ENCODE measurements around the gene BIN1. TPM values are rescaled to one million over a fixed set of nuclear protein-coding genes. Genes with fewer than 3 reads are reported as not detected.

BIN1 gene
- polyA plus RNA-seq, 1 donor (not counting 4 experiments of a cell fraction or from before 2014, with no cell fraction given): 5.4 TPM

GRCh38 chr2:127137225-127137624 lies 30.3 kb upstream of the BIN1 start:
- Histone ChIP-seq H3K4me3 (ENCODE audit: control insufficient read depth in 2 of 3, extremely low read depth in 1 of 3, insufficient read depth in 2 of 3, low read depth in 1 of 3, low read length in 3 of 3) (no peak overlapping the region), H3K9ac (ENCODE audit: control insufficient read depth, extremely low read depth, insufficient read depth, low read length) (no peak overlapping the region), H3K27me3 (ENCODE audit: control insufficient read depth, extremely low read depth, insufficient read depth, low read length) (no peaks in the 10 kb centered on the region), H3K9me1 (ENCODE audit: control insufficient read depth, extremely low read depth, insufficient read depth, low read length) (no peaks in the 10 kb centered on the region), H2AFZ (ENCODE audit: control insufficient read depth, low read length) (no peak overlapping the region), H3K9me3 (ENCODE audit: control insufficient read depth, low read depth, low read length) (no peaks in the 10 kb centered on the region), H3K79me2 (ENCODE audit: control insufficient read depth, insufficient read depth, low read length) (no peaks in the 10 kb centered on the region), H3K4me1 (ENCODE audit: control insufficient read depth, extremely low read depth, insufficient read depth, low read length) (peaks cover 6% of the 10 kb centered on the region), H3K27ac (ENCODE audit: control insufficient read depth, insufficient read depth, low read length) (no peak overlapping the region), H3K36me3 (ENCODE audit: control insufficient read depth in 2 of 2, extremely low read depth in 1 of 2, insufficient read depth in 2 of 2, low read length in 2 of 2) (no peaks in the 10 kb centered on the region), H3K4me2 (ENCODE audit: control insufficient read depth, extremely low read depth, insufficient read depth, low read depth, low read length) (no peak overlapping the region), H4K20me1 (ENCODE audit: control insufficient read depth, extremely low read depth, insufficient read depth, low read length) (no peaks in the 10 kb centered on the region)
- DNase-seq (ENCODE audit: low read depth, low spot score) (no peak), FAIRE-seq (no peak)
- TF ChIP-seq CTCF (optimal IDR thresholded peaks at IDR 0.05 in 1 of 3, IDR thresholded peaks at IDR 0.05 in 1 of 3, conservative IDR thresholded peaks at IDR 0.05 in 1 of 3; ENCODE audit: extremely low read depth in 1 of 3, insufficient read depth in 2 of 3, low read length in 3 of 3) (no peak), EZH2 (IDR thresholded peaks at IDR 0.05; ENCODE audit: low read length) (no peak)
- dilution Hi-C loops (cut with MboI; ENCODE audit: extremely low pct_ligation_motif_present, low sequenced_read_pairs): no loop called here

- Histone ChIP-seq H3K27ac (ENCODE audit: control insufficient read depth, insufficient read depth, low read length) (no peak overlapping the region), H3K9me1 (ENCODE audit: control insufficient read depth, extremely low read depth, insufficient read depth, low read length) (no peaks in the 10 kb centered on the region), H3K9ac (ENCODE audit: control insufficient read depth, extremely low read depth, insufficient read depth, low read length) (no peak overlapping the region), H3K27me3 (ENCODE audit: control insufficient read depth, extremely low read depth, insufficient read depth, low read length) (no peaks in the 10 kb centered on the region), H3K9me3 (ENCODE audit: control insufficient read depth, low read depth, low read length) (no peaks in the 10 kb centered on the region), H3K36me3 (ENCODE audit: control insufficient read depth in 2 of 2, extremely low read depth in 1 of 2, insufficient read depth in 2 of 2, low read length in 2 of 2) (no peaks in the 10 kb centered on the region), H3K79me2 (ENCODE audit: control insufficient read depth, insufficient read depth, low read length) (no peaks in the 10 kb centered on the region), H3K4me3 (ENCODE audit: control insufficient read depth in 2 of 3, extremely low read depth in 1 of 3, insufficient read depth in 2 of 3, low read depth in 1 of 3, low read length in 3 of 3) (no peak overlapping the region), H2AFZ (ENCODE audit: control insufficient read depth, low read length) (no peak overlapping the region), H4K20me1 (ENCODE audit: control insufficient read depth, extremely low read depth, insufficient read depth, low read length) (no peaks in the 10 kb centered on the region), H3K4me1 (ENCODE audit: control insufficient read depth, extremely low read depth, insufficient read depth, low read length) (peaks cover 6% of the 10 kb centered on the region), H3K4me2 (ENCODE audit: control insufficient read depth, extremely low read depth, insufficient read depth, low read depth, low read length) (no peak overlapping the region)
- DNase-seq (ENCODE audit: low read depth, low spot score) (no peak), FAIRE-seq (no peak)
- dilution Hi-C loops (cut with MboI; ENCODE audit: extremely low pct_ligation_motif_present, low sequenced_read_pairs): no loop called here
- TF ChIP-seq CTCF (optimal IDR thresholded peaks at IDR 0.05 in 1 of 3, IDR thresholded peaks at IDR 0.05 in 1 of 3, conservative IDR thresholded peaks at IDR 0.05 in 1 of 3; ENCODE audit: extremely low read depth in 1 of 3, insufficient read depth in 2 of 3, low read length in 3 of 3) (no peak), EZH2 (IDR thresholded peaks at IDR 0.05; ENCODE audit: low read length) (no peak)
Observed at GRCh38 chr2:127134833-127135830, 28.2 kb upstream of the BIN1 start.
